DND-41 (cell line): ENCODE data around the gene LRG1.

ENCODE experiments used
- ATAC-seq: fragments of 200-7000 bp; cut with Tn5 transposase; 3 replicates; pipeline ENCODE4 v1.9.1; 2021; ENCODE audit warnings: low read depth; ENCODE audit not compliant: insufficient read depth
- DNase-seq: peaks from one replicate; pipeline ENCODE4 v3.0.0-alpha.2; 2020
- H2AFZ ChIP-seq: 2 replicates; pipeline ENCODE4 v1.6.0; 2012; ENCODE audit warnings: low read depth, low read length
- H3K27ac ChIP-seq: 2 replicates; pipeline ENCODE4 v1.5.1; 2012; ENCODE audit warnings: low read length, inconsistent platforms
- H3K27me3 ChIP-seq: fragments of 200-600 bp; sonication (generic); 2 replicates; pipeline ENCODE4 v1.6.0; 2012; ENCODE audit warnings: low read length, mild to moderate bottlenecking, inconsistent platforms; ENCODE audit not compliant: insufficient read depth, poor library complexity
- H3K36me3 ChIP-seq: 2 replicates; pipeline ENCODE4 v1.5.1; 2012; ENCODE audit warnings: low read length, inconsistent platforms; ENCODE audit not compliant: insufficient read depth
- H3K4me1 ChIP-seq: 2 replicates; pipeline ENCODE4 v1.5.1; 2012; ENCODE audit warnings: mild to moderate bottlenecking, low read length; ENCODE audit not compliant: insufficient read depth
- H3K4me2 ChIP-seq: 2 replicates; pipeline ENCODE4 v1.6.0; 2012; ENCODE audit warnings: mild to moderate bottlenecking, moderate library complexity, low read length, inconsistent platforms; ENCODE audit not compliant: insufficient read depth
- H3K4me3 ChIP-seq, 2 experiments: fragments of 200-600 bp in 1 of 2; shearing (Covaris generic) in 1 of 2; 2 replicates each; pipeline ENCODE4 v1.5.1; 2012 to 2016; ENCODE audit warnings: inconsistent platforms in 2 of 2, low read length in 2 of 2, mild to moderate bottlenecking in 2 of 2, low read depth in 1 of 2, moderate library complexity in 1 of 2
- H3K79me2 ChIP-seq: 2 replicates; pipeline ENCODE4 v1.6.0; 2012; ENCODE audit warnings: low read length, inconsistent platforms; ENCODE audit not compliant: insufficient read depth
- H3K9ac ChIP-seq: 2 replicates; pipeline ENCODE4 v1.6.0; 2012; ENCODE audit warnings: low read depth, mild to moderate bottlenecking, inconsistent platforms, low read length, moderate library complexity
- H3K9me3 ChIP-seq: 2 replicates; pipeline ENCODE4 v1.5.1; 2012; ENCODE audit warnings: low read length, moderate library complexity, mild to moderate bottlenecking, inconsistent platforms; ENCODE audit not compliant: insufficient read depth, severe bottlenecking
- H4K20me1 ChIP-seq: 2 replicates; pipeline ENCODE4 v1.6.0; 2012; ENCODE audit warnings: low read length; ENCODE audit not compliant: insufficient read depth
- CTCF ChIP-seq: IDR thresholded peaks from 2 replicates; pipeline ENCODE4 v1.5.1; 2012; ENCODE audit warnings: borderline replicate concordance, low read length, moderate library complexity, mild to moderate bottlenecking; ENCODE audit not compliant: poor library complexity, severe bottlenecking; ENCODE audit errors: extremely low read depth
- EZH2 ChIP-seq: IDR thresholded peaks from 3 replicates; pipeline ENCODE4 v1.6.1; 2012; ENCODE audit warnings: borderline replicate concordance, low read depth, mild to moderate bottlenecking, moderate library complexity, low read length, inconsistent platforms; ENCODE audit not compliant: severe bottlenecking

LRG1 gene

GRCh38 chr19:4571305-4571917 lies 31.6 kb upstream of the LRG1 start:
- H3K4me3 ChIP-seq, result no peak overlapping the region
- no peaks in the 10 kb centered on the region for H3K9me3 ChIP-seq
- TF ChIP-seq EZH2 (no peak), CTCF (no peak)
- H3K79me2 ChIP-seq, result no peaks in the 10 kb centered on the region
- no peak overlapping the region for H3K9ac ChIP-seq
- no peak overlapping the region for H3K27ac ChIP-seq
- H3K36me3 ChIP-seq, result no peaks in the 10 kb centered on the region
- no peaks in the 10 kb centered on the region for H3K4me1 ChIP-seq
- no peak overlapping the region for H2AFZ ChIP-seq
- ATAC-seq (no peak), DNase-seq (no peak)
- H3K4me2 ChIP-seq, result no peak overlapping the region
- H3K27me3 ChIP-seq, result peaks cover 4% of the 10 kb centered on the region
- 0 out of 2 replicates have a peak, but pooled peaks cover 4% of the 10 kb centered on the region for H4K20me1 ChIP-seq

GRCh38 chr19:4570916-4571304 lies 31.1 kb upstream of the LRG1 start:
- H3K9me3 ChIP-seq, result no peaks in the 10 kb centered on the region
- no peaks in the 10 kb centered on the region for H3K4me1 ChIP-seq
- no peak for TF ChIP-seq EZH2
- H3K4me2 ChIP-seq, result no peak overlapping the region
- ATAC-seq (no peak), DNase-seq (no peak)
- H4K20me1 ChIP-seq, result 0 out of 2 replicates have a peak, but pooled peaks cover 4% of the 10 kb centered on the region
- no peaks in the 10 kb centered on the region for H3K36me3 ChIP-seq
- no peak overlapping the region for H3K27ac ChIP-seq
- peaks cover 4% of the 10 kb centered on the region for H3K27me3 ChIP-seq
- no peaks in the 10 kb centered on the region for H3K79me2 ChIP-seq
- no peak overlapping the region for H3K4me3 ChIP-seq
- no peak overlapping the region for H2AFZ ChIP-seq
- no peak overlapping the region for H3K9ac ChIP-seq

- H3K4me3 ChIP-seq, result no peak overlapping the region
- peaks cover 2% of the 10 kb centered on the region for H3K27me3 ChIP-seq
- no peaks in the 10 kb centered on the region for H3K4me1 ChIP-seq
- no peak for DNase-seq
- ATAC-seq, result no peak
- H3K9ac ChIP-seq, result no peak overlapping the region
- no peaks in the 10 kb centered on the region for H3K36me3 ChIP-seq
- H3K9me3 ChIP-seq, result no peaks in the 10 kb centered on the region
- 0 out of 2 replicates have a peak, but pooled peaks cover 4% of the 10 kb centered on the region for H4K20me1 ChIP-seq
- no peak overlapping the region for H3K4me2 ChIP-seq
- H2AFZ ChIP-seq, result no peak overlapping the region
- H3K79me2 ChIP-seq, result no peaks in the 10 kb centered on the region
- TF ChIP-seq CTCF (no peak), EZH2 (no peak)
- H3K27ac ChIP-seq, result no peak overlapping the region
Measured at GRCh38 chr19:4570402-4570801, 30.6 kb upstream of the LRG1 start.

DNA sequence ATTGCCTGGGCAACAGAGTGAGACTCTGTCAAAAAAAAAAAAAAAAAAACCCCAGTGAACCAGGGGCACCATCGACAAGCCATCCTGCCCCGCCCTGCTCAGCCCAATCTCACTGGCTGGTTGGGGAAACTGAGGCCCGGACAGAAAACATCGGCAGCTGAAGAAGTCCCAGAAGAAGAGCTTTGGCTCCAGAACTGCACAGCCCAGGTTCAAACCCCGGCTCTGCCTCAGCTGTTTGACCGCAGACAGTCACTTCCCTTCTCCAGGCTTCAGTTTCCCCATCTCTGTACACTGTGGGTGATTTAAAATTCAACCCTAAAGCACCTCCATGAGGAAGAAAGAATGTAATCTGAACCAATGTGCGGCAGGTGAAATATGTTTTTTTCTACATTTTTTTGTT lies 29.1 kb upstream of the LRG1 start:
- H3K9ac ChIP-seq, result no peak overlapping the region
- no peak for ATAC-seq
- 0 out of 2 replicates have a peak, but pooled peaks cover 4% of the 10 kb centered on the region for H4K20me1 ChIP-seq
- H3K9me3 ChIP-seq, result no peaks in the 10 kb centered on the region
- H3K4me1 ChIP-seq, result no peaks in the 10 kb centered on the region
- H3K79me2 ChIP-seq, result no peaks in the 10 kb centered on the region
- no peak overlapping the region for H3K27ac ChIP-seq
- no peak overlapping the region for H3K4me3 ChIP-seq
- H3K36me3 ChIP-seq, result no peaks in the 10 kb centered on the region
- no peak for DNase-seq
- no peak for TF ChIP-seq CTCF
- no peak for TF ChIP-seq EZH2
- H2AFZ ChIP-seq, result no peak overlapping the region
- no peak overlapping the region for H3K4me2 ChIP-seq
- H3K27me3 ChIP-seq, result no peaks in the 10 kb centered on the region
